HG02798 (cell line): ENCODE results near the gene MATN1.

Experiments
- ATAC-seq: cut with Tn5 transposase; IDR thresholded peaks from one replicate; pipeline ENCODE4 v1.9.1; 2021; ENCODE audit warnings: mild to moderate bottlenecking; ENCODE audit not compliant: unreplicated experiment, poor library complexity

The MATN1 gene

DNA sequence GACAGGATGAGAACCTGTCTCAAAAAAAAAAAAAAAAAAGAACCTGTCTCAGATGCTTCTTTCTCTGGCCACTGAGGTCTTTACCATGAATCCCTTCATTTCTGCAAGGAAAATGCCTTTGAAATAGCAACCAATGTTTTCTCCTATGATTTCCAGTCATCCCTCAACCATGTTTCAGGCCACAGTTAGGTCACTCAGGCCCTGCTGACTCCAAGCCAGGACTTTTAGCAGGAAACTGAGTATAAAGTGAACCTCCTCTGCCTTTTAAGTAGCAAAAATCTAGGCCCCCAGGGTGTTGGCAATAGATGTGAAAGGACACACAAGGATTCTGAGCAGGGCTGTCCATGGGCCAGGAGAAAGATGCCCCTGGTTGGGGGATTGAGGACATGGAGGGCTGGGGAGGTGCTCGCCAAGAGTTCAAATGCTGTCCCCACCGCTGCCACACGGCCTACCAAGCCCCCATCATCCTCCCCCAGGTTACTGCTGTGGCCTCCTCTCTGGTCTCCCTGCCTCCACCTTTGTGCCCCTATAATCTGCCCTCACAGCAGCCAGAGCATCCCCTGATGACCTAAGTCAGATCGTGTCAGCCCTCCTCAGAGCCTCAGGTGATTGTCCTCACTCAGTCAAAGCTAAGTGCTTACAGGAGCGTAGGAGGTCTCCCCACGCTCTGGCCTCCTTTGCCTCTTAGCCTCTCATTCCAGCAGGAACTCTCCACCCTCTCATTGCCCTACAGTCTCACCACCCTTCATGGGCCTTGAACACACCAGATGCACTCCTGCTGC is 54.6 kb downstream of the MATN1 start:
- no peak for ATAC-seq

DNA sequence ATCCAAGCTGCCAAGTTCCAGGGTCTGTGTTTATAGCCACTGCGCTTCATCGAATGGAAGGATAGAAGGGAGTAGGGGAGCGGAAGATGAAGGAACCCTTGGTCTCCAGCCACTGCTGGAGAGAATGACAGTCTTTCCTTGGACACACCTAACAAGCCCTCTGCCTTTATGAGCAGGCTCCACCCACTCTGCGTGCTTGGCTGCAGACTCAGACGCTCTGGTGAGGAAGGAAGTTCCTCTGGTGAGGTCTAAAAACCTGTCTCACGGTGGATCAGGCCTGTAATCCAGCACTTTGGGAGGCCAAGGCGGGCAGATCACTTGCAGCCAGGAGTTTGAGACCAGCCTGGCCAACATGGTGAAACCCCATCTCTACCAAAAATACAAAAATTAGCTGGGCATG is 55.4 kb downstream of the MATN1 start:
- ATAC-seq: no peak

DNA sequence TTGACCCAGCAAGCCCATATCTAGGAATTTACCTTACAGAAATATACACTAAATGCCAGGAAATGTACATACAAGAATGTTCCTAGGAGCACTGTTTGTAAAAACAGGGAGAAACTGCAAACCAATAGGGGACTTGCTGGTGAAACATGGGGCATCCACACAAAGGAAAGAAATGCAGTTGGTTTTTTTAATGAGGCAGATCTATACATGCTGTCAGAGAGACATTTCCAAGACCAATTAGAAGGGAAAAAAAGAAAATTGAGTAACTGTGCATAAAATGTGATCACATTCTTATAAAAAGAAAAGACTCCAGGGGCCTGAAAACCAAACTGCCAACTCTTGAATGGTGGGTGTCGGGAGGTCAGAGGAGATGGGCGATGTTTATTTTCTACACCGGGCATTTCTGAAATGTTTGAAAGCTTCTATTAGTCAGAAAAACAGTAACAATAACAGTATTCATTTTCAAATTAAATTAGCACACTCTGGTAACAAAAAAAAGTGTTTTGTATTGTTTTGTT is 56.6 kb downstream of the MATN1 start:
- no peak for ATAC-seq

DNA sequence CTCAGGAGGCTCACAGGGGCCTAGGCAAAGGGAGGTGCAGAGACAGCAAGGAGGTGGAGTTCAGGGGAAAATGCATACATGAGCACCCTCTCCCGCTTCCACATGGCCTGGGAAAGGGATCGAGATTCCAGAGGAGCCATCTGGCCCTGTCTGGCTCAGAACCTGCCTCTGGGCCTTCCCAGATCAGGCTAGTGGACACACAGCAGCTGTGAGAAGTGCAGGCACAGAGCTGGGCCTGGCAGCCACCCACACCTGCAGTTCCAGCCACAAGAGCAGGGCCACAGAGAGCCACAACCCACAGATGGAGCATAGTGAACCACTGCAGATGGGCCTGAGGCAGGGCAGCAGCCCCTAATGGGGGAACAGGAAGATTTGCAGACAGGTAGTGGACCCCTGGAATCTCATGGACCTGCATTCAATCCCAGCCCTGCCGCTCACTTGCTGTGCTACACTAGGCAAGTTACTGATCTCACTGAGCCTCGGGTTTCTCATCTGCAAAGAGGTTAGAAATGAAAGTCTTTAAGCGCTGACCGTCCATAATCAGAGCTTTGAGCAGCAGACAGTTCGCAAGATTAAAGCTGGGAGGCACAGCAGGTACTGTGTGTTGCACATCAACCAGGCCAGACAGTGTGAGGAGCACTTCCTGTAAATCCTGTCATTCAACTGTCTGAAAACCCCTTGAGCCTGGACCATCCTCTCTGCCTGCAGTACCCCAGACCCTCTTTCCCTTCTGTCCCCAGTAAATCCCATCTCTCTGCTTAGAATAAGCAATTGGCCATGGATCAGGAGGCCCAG is 58.0 kb downstream of the MATN1 start:
- ATAC-seq: no peak

DNA sequence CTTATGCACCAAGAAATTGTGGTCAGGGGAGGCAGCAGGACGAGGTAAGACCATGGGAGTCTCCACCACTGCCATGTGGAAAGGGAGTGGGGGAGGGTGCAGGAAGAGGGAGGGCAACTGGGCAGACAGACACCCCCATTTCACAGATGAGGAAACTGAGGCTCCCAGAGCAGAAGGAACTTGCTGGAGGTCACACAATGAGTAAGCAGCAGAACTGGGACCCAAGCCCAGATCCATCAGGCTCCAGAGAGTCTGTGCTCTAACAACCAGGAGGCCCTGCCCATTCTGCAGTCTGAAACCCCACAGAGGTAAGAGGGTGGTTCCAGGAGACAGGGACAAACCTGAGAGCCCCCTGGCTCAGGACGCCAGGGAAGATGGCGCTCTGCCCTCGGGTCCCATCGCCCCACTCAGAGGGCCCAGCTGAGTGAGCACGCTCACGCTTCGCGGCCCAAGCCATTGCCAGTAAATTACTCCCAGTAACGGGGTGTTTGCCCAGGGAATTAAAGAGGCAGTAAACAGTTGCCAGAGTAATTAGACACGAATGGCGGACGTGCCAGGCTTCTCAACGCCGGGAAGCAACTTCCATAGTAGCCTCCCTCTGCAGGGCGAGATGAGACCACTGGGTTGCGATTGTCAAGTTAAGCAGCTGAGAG is 59.2 kb downstream of the MATN1 start:
- ATAC-seq: no peak

DNA sequence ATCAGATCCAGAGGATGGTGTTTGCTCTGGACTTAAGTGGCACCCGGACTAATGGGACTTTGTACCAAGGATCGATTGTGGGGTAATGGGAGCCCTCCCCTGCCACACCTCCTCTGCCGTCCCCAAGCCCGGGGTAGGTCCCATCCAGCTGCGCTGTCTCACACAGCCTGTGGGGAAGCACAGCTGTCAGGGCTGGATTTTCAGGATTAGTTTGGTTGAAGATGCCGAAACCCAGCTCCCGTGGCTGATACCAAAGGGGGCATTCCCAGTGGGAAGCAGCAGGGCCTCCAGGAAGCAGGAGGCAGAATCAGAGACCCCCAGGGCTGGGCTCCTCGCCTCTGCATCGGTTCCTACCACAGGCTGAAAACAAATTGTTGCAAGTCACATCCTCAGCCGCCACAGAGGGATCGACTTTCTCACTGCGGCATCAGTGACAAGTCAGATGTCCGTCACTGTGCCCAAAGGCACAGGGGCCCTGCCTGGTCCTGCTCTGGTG is 59.7 kb downstream of the MATN1 start:
- no peak for ATAC-seq

DNA sequence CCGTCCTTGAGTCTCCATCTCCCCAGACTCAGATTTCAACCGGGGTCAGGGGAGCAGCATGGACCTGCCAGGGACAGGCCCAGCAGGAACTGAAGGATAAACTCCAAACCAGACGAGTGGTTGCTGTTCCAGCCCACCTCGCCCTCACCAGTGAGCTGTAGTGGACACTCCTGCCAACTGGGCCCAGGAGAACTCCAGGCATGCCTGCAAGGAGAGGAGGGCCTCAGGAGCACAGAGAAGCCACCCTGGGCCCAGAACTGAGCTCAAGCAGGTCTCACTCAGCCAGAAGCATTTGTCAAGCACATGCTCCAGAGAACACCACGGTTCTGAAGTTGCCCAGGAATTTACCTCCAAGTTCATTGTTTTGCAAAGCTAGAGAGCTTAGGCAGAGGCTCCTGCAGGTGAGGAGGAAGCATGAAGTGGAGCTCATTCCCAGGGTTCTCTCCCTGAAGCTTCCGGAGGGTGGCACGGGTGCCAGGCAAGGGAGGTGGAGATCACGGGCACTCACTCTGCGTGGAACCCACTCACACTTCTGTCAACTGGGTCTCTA is 61.0 kb downstream of the MATN1 start:
- ATAC-seq: no peak

DNA sequence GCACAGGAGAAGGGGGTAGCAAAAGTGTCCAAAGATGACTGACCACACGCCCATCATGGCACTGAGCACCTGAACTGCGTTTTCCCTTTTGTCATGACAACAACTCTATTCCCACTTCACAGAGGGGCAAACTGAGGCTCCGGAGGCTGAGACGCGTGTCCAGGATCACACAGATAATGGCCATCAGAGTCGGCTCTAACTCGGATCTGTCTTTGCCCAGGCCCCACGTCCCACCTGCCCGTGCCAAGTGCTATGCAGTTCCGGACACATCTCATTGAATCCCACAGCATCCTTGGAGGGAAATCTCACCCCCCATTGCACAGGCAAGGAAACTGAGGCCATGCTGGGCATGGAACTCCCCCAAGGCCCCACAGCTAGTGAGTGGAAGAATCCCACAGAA is 62.1 kb downstream of the MATN1 start:
- no peak for ATAC-seq
